ENCODE results near the gene HNRNPK. TPM values are rescaled to one million over a fixed set of nuclear protein-coding genes. Genes with fewer than 3 reads are reported as not detected.

HNRNPK gene
- total and polyA plus RNA-seq, 8 donors: 90.1 to 245 (median 208) TPM

- Histone ChIP-seq H3K4me3 (no peak overlapping the region), H3K9me3 (no peaks in the 10 kb centered on the region), H3K4me1 (no peaks in the 10 kb centered on the region), H3K36me3 (peaks cover 3 to 31% (median 15%) of the 10 kb centered on the region in 3 donors), H3K27me3 (no peaks in the 10 kb centered on the region), H3K27ac (no peak overlapping the region)
- intact Hi-C loops (cut with DNase I): no loop called here
- DNase-seq (no peak), FAIRE-seq (no peak), ATAC-seq (peak in 2 of 4 donors; percentile 2 to 18)
- WGBS, 2 donors: 38 to 40% methylated on average over 2 of the region's 2 CpGs
- TF ChIP-seq CTCF (IDR thresholded peaks at IDR 0.05): no peak
These were observed 15.1 kb downstream of the HNRNPK start for GRCh38 chr9:83964973-83965349.

- intact Hi-C loops (cut with DNase I): no loop called here
- no peak overlapping the region for H3K4me3 ChIP-seq
- WGBS, 2 donors: 33 to 52% methylated on average over 3 of the region's 3 CpGs
- ATAC-seq: no peak
- TF ChIP-seq CTCF (IDR thresholded peaks at IDR 0.05): no peak
- peaks cover 0 to 5% (median 3%) of the 10 kb centered on the region in 3 donors for H3K36me3 ChIP-seq
- no peak for DNase-seq
- no peak overlapping the region for H3K27ac ChIP-seq
- no peaks in the 10 kb centered on the region for H3K4me1 ChIP-seq
- H3K9me3 ChIP-seq: no peaks in the 10 kb centered on the region
- H3K27me3 ChIP-seq: no peaks in the 10 kb centered on the region
- FAIRE-seq: no peak
These were observed 17.9 kb downstream of the HNRNPK start for GRCh38 chr9:83962165-83962564.

GRCh38 chr9:83960991-83961390 lies 19.0 kb downstream of the HNRNPK start:
- intact Hi-C loops (cut with DNase I): no loop called here
- Histone ChIP-seq H3K4me1 (peaks cover 0 to 2% (median under 1%) of the 10 kb centered on the region in 3 donors), H3K4me3 (no peak overlapping the region), H3K9me3 (no peaks in the 10 kb centered on the region), H3K27me3 (no peaks in the 10 kb centered on the region), H3K27ac (no peak overlapping the region), H3K36me3 (no peaks in the 10 kb centered on the region)
- 88 to 89% methylated on average over 5 of the region's 5 CpGs for WGBS, 2 donors
- FAIRE-seq (no peak), DNase-seq (no peak), ATAC-seq (no peak)
- no peak for TF ChIP-seq CTCF (IDR thresholded peaks at IDR 0.05)

- FAIRE-seq: no peak
- no peak for ATAC-seq
- 68 to 69% methylated on average over 4 of the region's 4 CpGs for WGBS, 2 donors
These were observed 21.0 kb downstream of the HNRNPK start for GRCh38 chr9:83959061-83959460.

GRCh38 chr9:83957248-83957513 lies 22.8 kb downstream of the HNRNPK start:
- no peak for DNase-seq
- H3K36me3 ChIP-seq: no peaks in the 10 kb centered on the region
- intact Hi-C loops (cut with DNase I): no loop called here
- 26 to 29% methylated on average over 4 of the region's 4 CpGs for WGBS, 2 donors
- H3K27ac ChIP-seq: peak overlapping the region; percentile 79 to 90 (median 82)
- peak overlapping the region; percentile 58 to 78 (median 68) for H3K4me3 ChIP-seq
- FAIRE-seq: no peak
- H3K4me1 ChIP-seq: peaks cover 8 to 12% (median 11%) of the 10 kb centered on the region in 3 donors
- H3K27me3 ChIP-seq: no peaks in the 10 kb centered on the region
- peak; percentile 11 to 26 (median 24) for ATAC-seq
- no peaks in the 10 kb centered on the region for H3K9me3 ChIP-seq
- TF ChIP-seq CTCF (IDR thresholded peaks at IDR 0.05): no peak

More at GRCh38 chr9:83959061-83959460, 21.0 kb downstream of the HNRNPK start:
- intact Hi-C loops (cut with DNase I): no loop called here
- no peaks in the 10 kb centered on the region for H3K27me3 ChIP-seq
- H3K27ac ChIP-seq: no peak overlapping the region
- TF ChIP-seq CTCF (IDR thresholded peaks at IDR 0.05): no peak
- no peaks in the 10 kb centered on the region for H3K36me3 ChIP-seq
- no peak for DNase-seq
- H3K4me1 ChIP-seq: peaks cover 8 to 12% (median 11%) of the 10 kb centered on the region in 3 donors
- H3K4me3 ChIP-seq: no peak overlapping the region
- H3K9me3 ChIP-seq: no peaks in the 10 kb centered on the region

Measured in pancreas (tissue), 10 donors.